HFFc6 (cell line): ENCODE results near the gene FDXR. TPM values are rescaled to one million over a fixed set of nuclear protein-coding genes. Genes with fewer than 3 reads are reported as not detected.
A peak's percentile ranks its signal among the peaks of the same experiment; 100 is the strongest.
"Not testable (repeated sequence)": the region's sequence is repeated elsewhere in the genome, so short reads cannot be mapped to it uniquely, and the experiment has no call there.

Source experiments
- DNase-seq: peaks from one replicate; pipeline ENCODE4 v3.0.0-alpha.2; 2018
- H3K27ac Mint-ChIP-seq: 2 replicates; pipeline ENCODE4 v1.8.0; 2020; ENCODE audit warnings: mild to moderate bottlenecking, mixed read lengths
- H3K27me3 Mint-ChIP-seq: 2 replicates; pipeline ENCODE4 v1.8.0; 2021; ENCODE audit warnings: mild to moderate bottlenecking, moderate library complexity, mixed read lengths; ENCODE audit not compliant: insufficient read depth
- H3K36me3 Mint-ChIP-seq: 2 replicates; pipeline ENCODE4 v1.8.0; 2021; ENCODE audit warnings: low read depth, mixed read lengths
- H3K4me1 Mint-ChIP-seq: 2 replicates; pipeline ENCODE4 v1.8.0; 2020; ENCODE audit warnings: low read depth, mixed read lengths
- H3K4me3 Mint-ChIP-seq: 2 replicates; pipeline ENCODE4 v1.8.0; 2020; ENCODE audit warnings: mild to moderate bottlenecking, moderate library complexity, mixed read lengths
- H3K9me3 Mint-ChIP-seq: 2 replicates; pipeline ENCODE4 v1.8.0; 2020; ENCODE audit warnings: mild to moderate bottlenecking, mixed read lengths
- CTCF ChIP-seq: fragments of 200-600 bp; sonication (generic); IDR thresholded peaks from 2 replicates; pipeline ENCODE4 v1.5.0; 2021; ENCODE audit warnings: antibody characterized with exemption, mild to moderate bottlenecking
- total RNA-seq, 6 experiments: library from RNA; stranded (reverse); fragmentation: NEBNext Ultra II Directional; extraction: Animal tissue kit (Norgen Biotek cat#: 25700); gene quantifications; 2 replicates in 1 of 6; 3 replicates in 5 of 6; pipeline ENCODE4 v1.2.3, GENCODE V29; 2021

Gene FDXR
- total RNA-seq, 6 experiments from 2014 or later = 25.5 to 35.5 (median 33.9) TPM

- Mint-ChIP-seq H3K9me3 (no peaks in the 10 kb centered on the region), H3K4me1 (peaks cover 38% of the 10 kb centered on the region), H3K4me3 (peak overlapping the region; percentile 98), H3K36me3 (peaks cover 11% of the 10 kb centered on the region; the same call in 1 of the 2 replicates), H3K27ac (no peak overlapping the region), H3K27me3 (peaks cover 2% of the 10 kb centered on the region; the same call in 1 of the 2 replicates)
- no peak for DNase-seq
- no peak for TF ChIP-seq CTCF
Measured at GRCh38 chr17:74871356-74872076, 1.3 kb downstream of the FDXR start.

GRCh38 chr17:74870512-74870911, 2.3 kb downstream of the FDXR start:
- Mint-ChIP-seq H3K36me3 (peaks cover 11% of the 10 kb centered on the region; the same call in 1 of the 2 replicates), H3K27me3 (peaks cover 2% of the 10 kb centered on the region; the same call in 1 of the 2 replicates), H3K9me3 (no peaks in the 10 kb centered on the region), H3K27ac (peak overlapping the region; percentile 36; the same call in 1 of the 2 replicates), H3K4me3 (peak overlapping the region; percentile 98), H3K4me1 (peaks cover 38% of the 10 kb centered on the region)
- DNase-seq = peak; percentile 52
- no peak for TF ChIP-seq CTCF

GRCh38 chr17:74870028-74870427, 2.8 kb downstream of the FDXR start:
- not testable (repeated sequence) for H3K27me3 Mint-ChIP-seq, H3K4me3 Mint-ChIP-seq, DNase-seq, H3K9me3 Mint-ChIP-seq, H3K27ac Mint-ChIP-seq
- Mint-ChIP-seq H3K4me1 (peaks cover 42% of the 10 kb centered on the region), H3K36me3 (peaks cover 13% of the 10 kb centered on the region)

- TF ChIP-seq CTCF = no peak
- Mint-ChIP-seq H3K36me3 (peaks cover 18% of the 10 kb centered on the region), H3K27me3 (peaks cover 2% of the 10 kb centered on the region; the same call in 1 of the 2 replicates), H3K9me3 (no peaks in the 10 kb centered on the region), H3K27ac (no peak overlapping the region), H3K4me3 (no peak overlapping the region), H3K4me1 (peaks cover 44% of the 10 kb centered on the region)
- DNase-seq = no peak
Measured at GRCh38 chr17:74868908-74869255, 3.9 kb downstream of the FDXR start.

DNA sequence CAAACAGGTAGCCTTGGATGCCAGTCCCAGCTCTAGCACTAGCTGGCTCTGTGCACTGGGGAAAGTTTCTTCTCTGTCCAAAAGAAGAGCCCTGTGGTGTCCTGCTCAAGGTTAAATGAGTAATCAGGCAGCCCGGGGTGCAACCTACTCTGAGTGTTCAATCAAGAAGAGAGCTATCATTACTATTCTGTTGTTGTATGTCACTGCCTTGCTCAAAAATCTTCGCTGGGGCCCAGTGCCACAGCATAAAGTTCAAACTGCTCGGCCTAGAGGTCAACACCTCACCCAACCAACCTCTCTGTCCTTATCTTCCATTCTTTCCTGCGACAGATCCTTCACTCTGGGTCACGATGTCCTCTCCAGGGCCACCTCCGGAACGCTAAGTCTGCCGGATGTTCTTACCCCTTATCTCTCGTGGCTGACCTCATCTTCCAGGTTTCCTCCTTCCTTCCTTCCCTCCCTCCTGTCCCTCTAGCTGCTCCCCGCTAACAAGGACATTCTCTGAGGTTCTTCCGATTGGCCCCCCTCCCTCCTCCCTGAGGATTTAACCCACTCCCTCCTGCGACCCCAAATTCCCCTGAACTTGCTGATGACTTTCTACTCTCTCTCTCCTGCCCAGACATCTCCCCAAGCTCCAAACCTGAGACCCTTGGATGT, 4.4 kb downstream of the FDXR start:
- Mint-ChIP-seq H3K27me3 (peaks cover 2% of the 10 kb centered on the region; the same call in 1 of the 2 replicates), H3K4me1 (peaks cover 43% of the 10 kb centered on the region), H3K4me3 (no peak overlapping the region), H3K36me3 (peaks cover 23% of the 10 kb centered on the region), H3K27ac (no peak overlapping the region), H3K9me3 (no peaks in the 10 kb centered on the region)
- no peak for TF ChIP-seq CTCF
- no peak for DNase-seq

DNA sequence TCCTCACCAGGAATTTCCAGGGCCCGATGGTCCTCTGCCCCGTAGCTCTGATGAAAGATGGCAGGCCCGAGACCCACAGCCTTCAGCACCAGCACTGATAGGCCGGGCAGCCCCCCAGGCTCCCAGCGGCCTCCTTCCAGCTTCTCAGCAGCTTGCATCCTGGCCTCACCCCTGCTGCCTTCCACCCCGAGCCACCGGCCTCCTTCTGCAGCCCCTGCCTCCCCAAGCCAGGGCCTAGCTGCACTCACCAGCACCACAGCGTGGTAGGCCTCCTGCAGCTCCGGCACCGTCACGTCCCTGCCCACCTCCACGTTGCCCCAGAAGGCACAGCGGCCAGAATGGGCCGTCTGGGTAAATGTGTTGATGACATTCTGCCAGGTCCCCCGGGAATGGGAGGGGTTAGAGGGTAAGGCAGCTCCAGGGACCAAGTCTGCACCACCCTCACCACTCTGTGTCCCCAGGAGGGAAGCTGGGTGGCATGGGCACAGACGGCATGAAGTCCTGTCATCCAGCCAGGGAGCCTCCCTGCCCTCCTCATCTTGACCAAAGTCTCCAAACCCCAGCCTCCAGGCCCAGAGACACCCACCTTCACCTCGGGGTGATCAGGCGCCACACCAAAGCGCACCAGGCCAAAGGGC, 6.5 kb downstream of the FDXR start:
- no peak overlapping the region for H3K27ac Mint-ChIP-seq
- H3K4me1 Mint-ChIP-seq = peaks cover 31% of the 10 kb centered on the region
- no peaks in the 10 kb centered on the region for H3K9me3 Mint-ChIP-seq
- peaks cover 7% of the 10 kb centered on the region for H3K27me3 Mint-ChIP-seq
- no peak overlapping the region for H3K4me3 Mint-ChIP-seq
- no peak for DNase-seq
- H3K36me3 Mint-ChIP-seq = peaks cover 18% of the 10 kb centered on the region
- TF ChIP-seq CTCF = no peak
